ENCODE measurements around the gene NMRK2.

DNA sequence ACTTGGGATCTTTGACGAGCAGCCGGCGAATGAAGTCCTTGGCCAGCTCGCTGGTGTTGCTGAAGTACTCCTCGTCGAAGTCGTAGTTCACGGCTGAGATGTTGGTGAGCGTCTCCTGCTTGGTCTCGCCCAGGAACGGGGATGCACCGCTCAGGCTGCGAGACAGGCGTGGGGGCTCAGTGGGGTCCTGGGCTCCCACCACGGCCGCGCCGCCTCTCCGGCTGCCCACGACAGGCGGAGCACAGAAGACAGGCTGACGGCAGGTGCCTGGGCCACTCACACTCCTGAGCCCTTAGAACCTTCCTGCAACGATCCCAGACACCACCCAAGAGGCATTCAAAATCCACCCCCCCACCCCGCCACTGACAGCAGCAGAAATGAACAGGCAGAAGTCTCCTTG is 28.1 kb downstream of the NMRK2 start:
- TF ChIP-seq CTCF (IDR thresholded peaks at IDR 0.05) (no peak), ZFX (IDR thresholded peaks at IDR 0.05; ENCODE audit: borderline replicate concordance) (no peak)
